Mesothelial cell of epicardium (in vitro differentiated cells): Measurements from ENCODE around the gene KCNG4. TPM values are rescaled to one million over a fixed set of nuclear protein-coding genes. Genes with fewer than 3 reads are reported as not detected.
A peak's percentile ranks its signal among the peaks of the same experiment; 100 is the strongest.

ENCODE experiments used
- DNase-seq, 2 experiments: peaks; one replicate each; pipeline ENCODE4 v3.0.0; 2021; ENCODE audit warnings: low spot score in 2 of 2; ENCODE audit not compliant: unreplicated experiment in 2 of 2
- H3K27ac Mint-ChIP-seq: 2 replicates; pipeline ENCODE4 v1.8.0; 2021; ENCODE audit warnings: mixed read lengths
- H3K27me3 Mint-ChIP-seq: 2 replicates; pipeline ENCODE4 v1.8.0; 2021; ENCODE audit warnings: low read depth, mixed read lengths
- H3K36me3 Mint-ChIP-seq: 2 replicates; pipeline ENCODE4 v1.8.0; 2021; ENCODE audit warnings: mixed read lengths
- H3K4me1 Mint-ChIP-seq: 2 replicates; pipeline ENCODE4 v1.8.0; 2021; ENCODE audit warnings: mixed read lengths
- H3K4me3 Mint-ChIP-seq: 2 replicates; pipeline ENCODE4 v1.8.0; 2021; ENCODE audit warnings: mild to moderate bottlenecking, moderate library complexity, mixed read lengths
- H3K9me3 Mint-ChIP-seq: 2 replicates; pipeline ENCODE4 v1.8.0; 2021; ENCODE audit warnings: mixed read lengths
- CTCF ChIP-seq: fragments of 200-600 bp; sonication (generic); IDR thresholded peaks from one replicate; pipeline ENCODE4 v1.5.0; 2021; ENCODE audit warnings: antibody characterized with exemption; ENCODE audit not compliant: unreplicated experiment
- total RNA-seq: library from RNA; stranded (reverse); gene quantifications from 3 replicates; pipeline ENCODE4 v1.2.1, GENCODE V29; 2021

The KCNG4 gene
- total RNA-seq, 1 donor from 2014 or later = not detected

- Mint-ChIP-seq H3K27ac (peak overlapping the region; percentile 77), H3K27me3 (no peaks in the 10 kb centered on the region), H3K4me3 (no peak overlapping the region), H3K36me3 (peaks cover 4% of the 10 kb centered on the region), H3K4me1 (peaks cover 16% of the 10 kb centered on the region), H3K9me3 (no peaks in the 10 kb centered on the region)
- no peak for TF ChIP-seq CTCF
- no peak for DNase-seq
These were observed 62.1 kb downstream of the KCNG4 start for GRCh38 chr16:84177741-84178073.

GRCh38 chr16:84176192-84177053 lies 63.4 kb downstream of the KCNG4 start:
- no peak for DNase-seq
- Mint-ChIP-seq H3K4me3 (no peak overlapping the region), H3K27me3 (no peaks in the 10 kb centered on the region), H3K4me1 (peaks cover 16% of the 10 kb centered on the region), H3K9me3 (no peaks in the 10 kb centered on the region), H3K27ac (no peak overlapping the region), H3K36me3 (no peaks in the 10 kb centered on the region)
- no peak for TF ChIP-seq CTCF

GRCh38 chr16:84175350-84176081 lies 64.3 kb downstream of the KCNG4 start:
- Mint-ChIP-seq H3K27ac (peak overlapping the region; percentile 47), H3K9me3 (no peaks in the 10 kb centered on the region), H3K36me3 (no peaks in the 10 kb centered on the region), H3K27me3 (no peaks in the 10 kb centered on the region), H3K4me1 (peaks cover 16% of the 10 kb centered on the region), H3K4me3 (no peak overlapping the region)
- peak in 1 of 2 experiments; percentile 73 for DNase-seq
- TF ChIP-seq CTCF = peak; percentile 75

GRCh38 chr16:84174396-84174795 lies 65.4 kb downstream of the KCNG4 start:
- Mint-ChIP-seq H3K27ac (no peak overlapping the region), H3K27me3 (peaks cover 2% of the 10 kb centered on the region), H3K4me1 (peaks cover 16% of the 10 kb centered on the region), H3K4me3 (no peak overlapping the region), H3K9me3 (no peaks in the 10 kb centered on the region), H3K36me3 (no peaks in the 10 kb centered on the region)
- no peak for DNase-seq
- TF ChIP-seq CTCF = no peak

GRCh38 chr16:84169765-84170310 lies 70.0 kb downstream of the KCNG4 start:
- Mint-ChIP-seq H3K4me1 (no peaks in the 10 kb centered on the region), H3K4me3 (no peak overlapping the region), H3K36me3 (no peaks in the 10 kb centered on the region), H3K9me3 (no peaks in the 10 kb centered on the region), H3K27ac (no peak overlapping the region), H3K27me3 (peaks cover 11% of the 10 kb centered on the region)
- no peak for TF ChIP-seq CTCF
- DNase-seq = no peak

Other genes with a start within 250 kb of the KCNG4 start
- not detected in 3 replicates for gene SLC38A8, start 197.2 kb downstream of the KCNG4 start, total RNA-seq
- gene MBTPS1, start 123.1 kb downstream of the KCNG4 start, total RNA-seq = 143 to 146 TPM (median 146 TPM) in 3 replicates
- gene HSDL1, start 94.8 kb downstream of the KCNG4 start, total RNA-seq = 47.6 to 50.0 TPM (median 48.9 TPM) in 3 replicates
- gene DNAAF1, start 94.7 kb downstream of the KCNG4 start, total RNA-seq = 0.18 to 0.47 TPM (median 0.22 TPM) in 3 replicates
- 84.0 to 88.6 TPM (median 84.3 TPM) in 3 replicates for gene TAF1C, start 53.0 kb downstream of the KCNG4 start, total RNA-seq
- 0.34 TPM in 1 of 3 replicates, not detected in the others for gene ADAD2, start 48.9 kb downstream of the KCNG4 start, total RNA-seq
- 2.2 to 3.0 TPM (median 2.6 TPM) in 3 replicates for gene WFDC1, start 54.9 kb upstream of the KCNG4 start, total RNA-seq
- 43.5 to 52.5 TPM (median 47.7 TPM) in 3 replicates for gene ATP2C2, start 128.5 kb upstream of the KCNG4 start, total RNA-seq